ENCODE results near the gene CNTRL. TPM values are rescaled to one million over a fixed set of nuclear protein-coding genes. Genes with fewer than 3 reads are reported as not detected.

Gene CNTRL
- total RNA-seq, 1 experiment from 2014 or later = 13.4 TPM

- no TSS peak for BruUV-seq (replicated peaks)
- CTCF ChIA-PET = interaction anchor here (1.2 kb wide), 1 partner anchor 15 kb away, joined by 3 read pairs; no protein-coding TSS in a partner anchor
- ATAC-seq = no peak
Observed at GRCh38 chr9:121156263-121156731, 81.5 kb downstream of the CNTRL start.

More at GRCh38 chr9:121156263-121156731, 81.5 kb downstream of the CNTRL start:
- POLR2A ChIA-PET = no interaction called here
- peaks cover 5% of the 10 kb centered on the region in 2 experiments; a peak in 2 of 4 replicates for H3K36me3 ChIP-seq (ENCODE audit: control insufficient read depth in 1 of 2, insufficient read depth in 2 of 2, low read length in 2 of 2)
- TF ChIP-seq POLR2AphosphoS5 (IDR thresholded peaks at IDR 0.05; ENCODE audit: low read depth, low read length) = no peak
- TF ChIP-seq CEBPB (IDR thresholded peaks at IDR 0.05; ENCODE audit: low read depth) = no peak
- no peak for TF ChIP-seq ATF3 (IDR thresholded peaks at IDR 0.05)
- no peak for TF ChIP-seq POLR2A (IDR thresholded peaks at IDR 0.05; ENCODE audit: borderline replicate concordance, extremely low read depth, insufficient read depth, insufficient read length)
- TF ChIP-seq YY1 (IDR thresholded peaks at IDR 0.05; ENCODE audit: extremely low read depth, insufficient replicate concordance, low read depth, low read length) = no peak
- TF ChIP-seq EGR1 (IDR thresholded peaks at IDR 0.05; ENCODE audit: low read depth) = no peak
- no peak for TF ChIP-seq MAX (IDR thresholded peaks at IDR 0.05)
- TF ChIP-seq TCF7L2 (IDR thresholded peaks at IDR 0.05; ENCODE audit: borderline replicate concordance, extremely low read depth, insufficient read depth, insufficient read length) = no peak
- no peak for TF ChIP-seq JUND (IDR thresholded peaks at IDR 0.05)
- no peak for TF ChIP-seq CTCF (IDR thresholded peaks at IDR 0.05 in 2 of 3, conservative IDR thresholded peaks at IDR 0.05 in 1 of 3; ENCODE audit: borderline replicate concordance in 1 of 3, insufficient read depth in 1 of 3, low read depth in 2 of 3, low read length in 2 of 3)
- no peak for TF ChIP-seq FOSL1 (IDR thresholded peaks at IDR 0.05; ENCODE audit: low read depth)
- TF ChIP-seq ZNF274 (IDR thresholded peaks at IDR 0.05; ENCODE audit: low read depth, low read length) = no peak
- no peak for TF ChIP-seq SIN3A (IDR thresholded peaks at IDR 0.05; ENCODE audit: low read depth)
- TF ChIP-seq EZH2phosphoT487 (IDR thresholded peaks at IDR 0.05; ENCODE audit: borderline replicate concordance) = no peak
- no peak for TF ChIP-seq RAD21 (IDR thresholded peaks at IDR 0.05; ENCODE audit: low read depth)
- peak overlapping the region; percentile 30; the same call in 1 of the 2 replicates for H3K4me2 ChIP-seq (ENCODE audit: low read length)
- H3K4me3 ChIP-seq (replicated peaks in 1 of 2; ENCODE audit: low read depth in 1 of 2, low read length in 2 of 2) = no peak overlapping the region
- H3K9ac ChIP-seq (ENCODE audit: low read length) = no peak overlapping the region
- H3K4me1 ChIP-seq (ENCODE audit: control insufficient read depth in 1 of 2, insufficient read depth in 2 of 2, low read length in 2 of 2) = peaks cover 9 to 30% of the 10 kb centered on the region in 2 experiments; a peak in 3 of 4 replicates
- DNase-seq (ENCODE audit: low read depth, low spot score) = no peak
- no peak overlapping the region for H3K27ac ChIP-seq (ENCODE audit: low read depth, low read length)
- H3K27me3 ChIP-seq (ENCODE audit: insufficient read depth, low read length) = no peaks in the 10 kb centered on the region
- no peaks in the 10 kb centered on the region for H3K9me3 ChIP-seq (ENCODE audit: control insufficient read depth in 1 of 2, insufficient read depth in 1 of 2, low read depth in 1 of 2, low read length in 2 of 2)
- intact Hi-C loops (cut with micrococcal nuclease) = loop anchor here (10.0 kb wide), 1 partner anchor 401 kb away; no protein-coding TSS in a partner anchor
- no peak overlapping the region for H2AFZ ChIP-seq (ENCODE audit: low read depth, low read length, poor library complexity, severe bottlenecking)
- no peaks in the 10 kb centered on the region for H3K9me2 ChIP-seq (ENCODE audit: insufficient read depth)
- H4K20me1 ChIP-seq (ENCODE audit: insufficient read depth) = no peaks in the 10 kb centered on the region
- RAD21 ChIA-PET (ENCODE audit: low non-redundant PET in 1 of 2, low total read pairs in 2 of 2, uncharacterized antibody in 2 of 2, unreplicated experiment in 2 of 2) = no interaction called here
- H3K79me2 ChIP-seq (ENCODE audit: insufficient read depth, low read length) = no peaks in the 10 kb centered on the region
